Measurements from ENCODE around the gene GAB4. TPM values are rescaled to one million over a fixed set of nuclear protein-coding genes. Genes with fewer than 3 reads are reported as not detected.
"Not testable (repeated sequence)": the region's sequence is repeated elsewhere in the genome, so short reads cannot be mapped to it uniquely, and the experiment has no call there.

GAB4 gene
- total RNA-seq, 2 experiments from 2014 or later, result not detected

GRCh38 chr22:17024380-17024779 lies 16.4 kb upstream of the GAB4 start:
- DNase-seq; H3K4me3 Mint-ChIP-seq; POLR2A ChIA-PET; H3K27ac Mint-ChIP-seq; intact Hi-C loops (cut with DNase I, micrococcal nuclease); H3K9me3 Mint-ChIP-seq (ENCODE audit: low read depth); H3K36me3 Mint-ChIP-seq (ENCODE audit: low read depth); CTCF ChIA-PET; H3K4me1 Mint-ChIP-seq; ATAC-seq: not testable (repeated sequence)
- H3K27me3 Mint-ChIP-seq, result peaks cover 26% of the 10 kb centered on the region

- DNase-seq; H3K4me1 Mint-ChIP-seq; H3K36me3 Mint-ChIP-seq (ENCODE audit: low read depth); POLR2A ChIA-PET; H3K9me3 Mint-ChIP-seq (ENCODE audit: low read depth); ATAC-seq; intact Hi-C loops (cut with DNase I, micrococcal nuclease); H3K4me3 Mint-ChIP-seq; CTCF ChIA-PET; H3K27ac Mint-ChIP-seq: not testable (repeated sequence)
- H3K27me3 Mint-ChIP-seq, result peaks cover 23% of the 10 kb centered on the region
Observed at GRCh38 chr22:17015552-17015951, 7.5 kb upstream of the GAB4 start.

GRCh38 chr22:17014101-17014440 lies 6.0 kb upstream of the GAB4 start:
- H3K4me3 Mint-ChIP-seq; intact Hi-C loops (cut with DNase I, micrococcal nuclease); H3K36me3 Mint-ChIP-seq (ENCODE audit: low read depth); DNase-seq; CTCF ChIA-PET; POLR2A ChIA-PET; ATAC-seq; H3K4me1 Mint-ChIP-seq; H3K27ac Mint-ChIP-seq; H3K9me3 Mint-ChIP-seq (ENCODE audit: low read depth): not testable (repeated sequence)
- peaks cover 19% of the 10 kb centered on the region for H3K27me3 Mint-ChIP-seq

DNA sequence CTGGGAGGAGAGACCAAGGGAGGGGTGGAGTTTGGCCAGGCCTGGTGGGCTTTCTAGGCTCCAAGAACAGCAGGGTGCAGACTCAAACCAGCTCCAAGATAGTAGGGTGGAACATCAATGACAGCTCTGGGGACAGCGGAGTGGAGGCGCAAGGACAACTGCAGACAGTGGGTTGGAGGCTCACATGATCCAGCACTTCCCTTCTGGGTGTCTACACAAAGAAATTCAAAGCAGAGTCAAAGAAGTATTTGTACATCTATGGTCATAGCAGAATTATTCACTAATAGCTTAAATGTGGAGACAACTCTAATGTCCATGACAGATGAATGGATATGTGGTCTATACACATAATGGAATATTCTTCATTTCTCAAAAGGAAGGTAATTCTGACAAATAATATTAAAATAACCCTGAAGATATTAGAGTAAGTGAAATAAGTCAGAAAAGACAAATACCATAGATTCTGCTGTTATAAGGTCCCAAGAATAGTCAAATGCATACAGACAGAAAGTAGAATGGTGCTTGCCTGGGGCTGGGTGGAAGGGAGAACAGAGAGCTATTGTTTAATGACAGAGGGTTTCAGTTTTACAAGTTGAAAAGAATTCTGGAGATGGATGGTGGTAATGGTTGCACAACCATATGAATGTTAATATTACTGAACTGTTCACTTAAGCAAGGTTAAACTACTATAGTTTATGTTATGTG lies 5.5 kb upstream of the GAB4 start:
- no peaks in the 10 kb centered on the region for H3K4me1 Mint-ChIP-seq
- ATAC-seq, result no peak
- no peak overlapping the region for H3K4me3 Mint-ChIP-seq
- POLR2A ChIA-PET, result no interaction called here
- H3K36me3 Mint-ChIP-seq (ENCODE audit: low read depth), result no peaks in the 10 kb centered on the region
- H3K27me3 Mint-ChIP-seq, result peaks cover 19% of the 10 kb centered on the region
- CTCF ChIA-PET, result no interaction called here
- H3K9me3 Mint-ChIP-seq (ENCODE audit: low read depth), result no peaks in the 10 kb centered on the region
- DNase-seq, result no peak
- no peak overlapping the region for H3K27ac Mint-ChIP-seq
- intact Hi-C loops (cut with DNase I, micrococcal nuclease), result no loop called here

- no peak overlapping the region for H3K27ac Mint-ChIP-seq
- no peaks in the 10 kb centered on the region for H3K4me1 Mint-ChIP-seq
- H3K4me3 Mint-ChIP-seq, result no peak overlapping the region
- intact Hi-C loops (cut with DNase I, micrococcal nuclease), result no loop called here
- H3K27me3 Mint-ChIP-seq, result peaks cover 24% of the 10 kb centered on the region
- no peaks in the 10 kb centered on the region for H3K9me3 Mint-ChIP-seq (ENCODE audit: low read depth)
- ATAC-seq (no peak), DNase-seq (no peak)
- POLR2A ChIA-PET, result no interaction called here
- CTCF ChIA-PET, result no interaction called here
- no peaks in the 10 kb centered on the region for H3K36me3 Mint-ChIP-seq (ENCODE audit: low read depth)
Observed at GRCh38 chr22:17012267-17012666, 4.2 kb upstream of the GAB4 start.

DNA sequence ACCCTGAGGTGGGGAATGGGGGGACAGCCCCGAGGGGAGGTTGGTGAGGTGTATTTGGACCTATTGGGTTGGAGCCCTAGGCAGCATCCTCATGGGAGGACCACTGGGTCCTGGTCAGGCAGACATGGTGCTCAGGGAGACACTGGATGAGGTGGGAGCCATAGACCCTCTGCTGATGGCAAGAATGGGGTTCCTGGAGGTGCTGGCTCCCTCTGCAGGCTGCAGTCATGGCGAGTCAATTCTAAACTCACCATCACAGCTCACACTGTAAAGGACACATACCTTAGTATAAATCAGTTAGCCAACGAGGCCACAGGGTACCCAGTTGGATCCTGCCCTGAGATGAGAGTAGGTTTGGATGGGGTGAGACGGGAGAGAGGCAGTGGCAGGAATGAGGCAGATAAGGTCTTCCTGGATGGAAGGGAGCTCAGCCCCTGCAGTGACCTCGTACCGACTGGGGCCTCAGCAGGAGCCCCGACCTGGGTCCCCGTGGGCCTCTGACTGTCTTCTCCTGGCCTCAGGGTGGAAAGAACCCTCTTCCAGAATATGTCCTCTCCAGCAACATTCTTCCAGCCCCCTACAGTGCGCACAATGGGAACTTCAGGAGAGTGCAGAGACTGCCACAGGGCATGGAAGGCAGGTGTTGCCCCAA lies 1.7 kb upstream of the GAB4 start:
- no peak for DNase-seq
- ChIA-PET POLR2A (no interaction called here), CTCF (no interaction called here)
- no peak for ATAC-seq
- Mint-ChIP-seq H3K4me1 (no peaks in the 10 kb centered on the region), H3K27ac (no peak overlapping the region), H3K36me3 (ENCODE audit: low read depth) (no peaks in the 10 kb centered on the region), H3K27me3 (peaks cover 39% of the 10 kb centered on the region), H3K4me3 (no peak overlapping the region), H3K9me3 (ENCODE audit: low read depth) (peaks cover 4% of the 10 kb centered on the region)
- intact Hi-C loops (cut with DNase I, micrococcal nuclease), result no loop called here

GRCh38 chr22:17007257-17007656 lies 765 bp downstream of the GAB4 start:
- H3K36me3 Mint-ChIP-seq (ENCODE audit: low read depth), result no peaks in the 10 kb centered on the region

GRCh38 chr22:16989915-16990314 lies 18.1 kb downstream of the GAB4 start:
- ChIA-PET CTCF (no interaction called here), POLR2A (no interaction called here)
- ATAC-seq (no peak), DNase-seq (no peak)
- Mint-ChIP-seq H3K27me3 (peaks cover 18% of the 10 kb centered on the region), H3K36me3 (ENCODE audit: low read depth) (no peaks in the 10 kb centered on the region), H3K9me3 (ENCODE audit: low read depth) (no peaks in the 10 kb centered on the region), H3K4me3 (no peak overlapping the region), H3K27ac (no peak overlapping the region), H3K4me1 (no peaks in the 10 kb centered on the region)
- intact Hi-C loops (cut with DNase I, micrococcal nuclease), result no loop called here

More at GRCh38 chr22:17007257-17007656, 765 bp downstream of the GAB4 start:
- intact Hi-C loops (cut with DNase I, micrococcal nuclease), result no loop called here
- Mint-ChIP-seq H3K27ac (no peak overlapping the region), H3K4me3 (no peak overlapping the region), H3K4me1 (no peaks in the 10 kb centered on the region), H3K9me3 (ENCODE audit: low read depth) (peaks cover 6% of the 10 kb centered on the region), H3K27me3 (peaks cover 52% of the 10 kb centered on the region)
- ChIA-PET POLR2A (no interaction called here), CTCF (interaction anchor here (0.7 kb wide), 1 partner anchor 51 kb away, joined by 3 read pairs; no protein-coding TSS in a partner anchor)
- DNase-seq (no peak), ATAC-seq (no peak)

- peaks cover 8% of the 10 kb centered on the region for H3K9me3 Mint-ChIP-seq (ENCODE audit: low read depth)
- ATAC-seq, result no peak
- CTCF ChIA-PET, result no interaction called here
- peaks cover 19% of the 10 kb centered on the region for H3K27me3 Mint-ChIP-seq
- H3K4me1 Mint-ChIP-seq, result no peaks in the 10 kb centered on the region
- POLR2A ChIA-PET, result no interaction called here
- no peak overlapping the region for H3K27ac Mint-ChIP-seq
- no peaks in the 10 kb centered on the region for H3K36me3 Mint-ChIP-seq (ENCODE audit: low read depth)
- DNase-seq, result no peak
- intact Hi-C loops (cut with DNase I, micrococcal nuclease), result no loop called here
- no peak overlapping the region for H3K4me3 Mint-ChIP-seq
Observed at GRCh38 chr22:16988257-16988656, 19.8 kb downstream of the GAB4 start.

DNA sequence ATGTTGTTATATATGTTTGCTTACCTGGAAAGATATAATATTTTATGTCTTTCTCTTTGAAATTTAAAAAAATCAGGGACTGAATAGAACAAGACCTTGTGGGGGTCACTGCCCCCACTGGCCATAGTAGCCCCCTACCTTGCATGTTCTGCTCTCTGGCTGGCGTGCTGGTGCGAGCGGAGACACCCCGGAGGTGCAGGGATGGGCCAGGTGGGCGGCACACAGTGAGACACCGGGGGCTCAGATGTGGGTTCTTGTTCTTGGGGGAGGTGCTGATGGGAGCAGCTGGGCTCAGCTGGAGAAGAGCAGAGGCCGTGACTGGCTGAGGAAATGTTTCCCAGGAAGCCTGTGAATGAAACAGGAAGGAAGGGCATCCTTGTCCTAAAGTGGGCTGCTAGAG lies 20.2 kb downstream of the GAB4 start:
- intact Hi-C loops (cut with DNase I, micrococcal nuclease), result no loop called here
- ChIA-PET POLR2A (no interaction called here), CTCF (no interaction called here)
- Mint-ChIP-seq H3K36me3 (ENCODE audit: low read depth) (no peaks in the 10 kb centered on the region), H3K4me1 (no peaks in the 10 kb centered on the region), H3K27ac (no peak overlapping the region), H3K9me3 (ENCODE audit: low read depth) (peaks cover 11% of the 10 kb centered on the region), H3K27me3 (peaks cover 19% of the 10 kb centered on the region), H3K4me3 (no peak overlapping the region)
- DNase-seq (no peak), ATAC-seq (no peak)

DNA sequence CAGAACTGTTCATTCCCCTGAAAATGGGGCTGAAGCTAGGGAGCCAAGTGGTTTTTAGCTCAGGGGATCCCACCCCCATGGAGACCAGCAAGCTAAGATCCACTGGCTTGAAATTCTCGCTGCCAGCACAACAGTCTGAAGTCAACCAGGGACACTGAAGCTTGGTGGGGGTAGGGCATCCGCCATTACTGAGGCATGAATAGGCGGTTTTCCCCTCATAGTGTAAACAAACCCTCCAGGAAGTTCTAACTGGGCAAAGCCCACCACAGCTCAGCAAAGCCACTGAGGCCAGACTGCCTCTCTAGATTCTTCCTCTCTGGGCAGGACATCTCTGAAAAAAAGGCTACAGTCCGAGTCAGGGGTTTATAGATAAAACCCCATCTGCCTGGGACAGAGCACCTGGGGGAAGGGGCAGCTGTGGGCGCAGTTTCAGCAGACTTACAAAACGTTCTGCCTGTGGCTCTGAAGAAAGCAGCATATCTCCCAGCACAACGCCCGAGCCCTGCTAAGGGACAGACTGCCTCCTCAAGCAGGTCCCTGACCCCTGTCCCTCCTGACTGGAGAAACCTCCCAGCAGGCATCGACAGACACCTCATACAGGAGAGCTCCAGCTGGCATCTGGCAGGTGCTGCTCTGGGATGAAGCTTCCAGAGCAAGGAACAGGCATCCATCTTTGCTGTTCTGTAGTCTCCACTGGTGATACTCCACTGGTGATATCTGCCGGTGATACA lies 32.7 kb downstream of the GAB4 start:
- no peaks in the 10 kb centered on the region for H3K9me3 Mint-ChIP-seq (ENCODE audit: low read depth)
- ATAC-seq, result no peak
- no peak overlapping the region for H3K4me3 Mint-ChIP-seq
- H3K4me1 Mint-ChIP-seq, result peaks cover 4% of the 10 kb centered on the region
- no peak overlapping the region for H3K27ac Mint-ChIP-seq
- ChIA-PET POLR2A (no interaction called here), CTCF (interaction anchor here (0.6 kb wide), 1 partner anchor 10 kb away, joined by 4 read pairs; no protein-coding TSS in a partner anchor)
- intact Hi-C loops (cut with DNase I, micrococcal nuclease), result no loop called here
- no peaks in the 10 kb centered on the region for H3K36me3 Mint-ChIP-seq (ENCODE audit: low read depth)
- DNase-seq, result no peak
- peaks cover 32% of the 10 kb centered on the region for H3K27me3 Mint-ChIP-seq
